SH-SY5Y (cell line): ENCODE results near the gene FANCC.

Experiments used
- GATA2 ChIP-seq: IDR thresholded peaks from 2 replicates; pipeline ENCODE4 v1.6.1; 2011; ENCODE audit warnings: mild to moderate bottlenecking, low read depth, low read length
- GATA3 ChIP-seq: IDR thresholded peaks from 2 replicates; pipeline ENCODE4 v1.6.1; 2011; ENCODE audit warnings: low read depth, mild to moderate bottlenecking, low read length, moderate library complexity

DNA sequence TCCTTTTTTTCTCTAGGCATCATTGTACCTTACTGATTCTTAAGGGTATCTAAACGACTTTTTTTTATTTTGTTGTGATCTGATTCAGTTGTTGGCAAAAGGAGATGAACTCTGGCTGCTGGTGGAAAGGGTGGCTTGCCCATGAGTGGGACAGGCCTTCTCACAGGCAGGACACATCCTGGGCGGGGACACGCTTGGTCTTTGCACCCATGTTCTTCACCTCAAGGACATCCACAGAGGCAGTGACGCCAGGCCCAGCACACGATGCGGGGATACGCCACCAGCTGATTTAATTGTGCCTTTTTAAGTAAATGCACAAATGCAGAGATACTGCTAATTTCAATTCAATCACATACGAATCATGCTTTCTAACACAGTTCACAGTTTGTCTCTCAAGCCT is 208.1 kb downstream of the FANCC start:
- TF ChIP-seq GATA2 = no peak
- no peak for TF ChIP-seq GATA3
